Gastroesophageal sphincter (tissue), 3 donors: ENCODE results near the gene PCSK5.

Source experiments
- POLR2A ChIP-seq, 2 donors: fragments of 450-650 bp; IDR thresholded peaks; one replicate each; pipeline ENCODE4 v1.6.1; 2017; ENCODE audit warnings: antibody characterized with exemption in 2 of 2, mild to moderate bottlenecking in 2 of 2, moderate library complexity in 1 of 2
- TF ChIP-seq, protein P1 (sequence below), 4 experiments: fragments of 200-600 bp in 2 of 4; fragments of 450-650 bp in 2 of 4; sonication (generic) in 1 of 4; IDR thresholded peaks; one replicate each; pipeline ENCODE4 v1.5.1; 2017 to 2019; ENCODE audit warnings: antibody characterized with exemption in 4 of 4, mild to moderate bottlenecking in 2 of 4, moderate library complexity in 2 of 4

DNA sequence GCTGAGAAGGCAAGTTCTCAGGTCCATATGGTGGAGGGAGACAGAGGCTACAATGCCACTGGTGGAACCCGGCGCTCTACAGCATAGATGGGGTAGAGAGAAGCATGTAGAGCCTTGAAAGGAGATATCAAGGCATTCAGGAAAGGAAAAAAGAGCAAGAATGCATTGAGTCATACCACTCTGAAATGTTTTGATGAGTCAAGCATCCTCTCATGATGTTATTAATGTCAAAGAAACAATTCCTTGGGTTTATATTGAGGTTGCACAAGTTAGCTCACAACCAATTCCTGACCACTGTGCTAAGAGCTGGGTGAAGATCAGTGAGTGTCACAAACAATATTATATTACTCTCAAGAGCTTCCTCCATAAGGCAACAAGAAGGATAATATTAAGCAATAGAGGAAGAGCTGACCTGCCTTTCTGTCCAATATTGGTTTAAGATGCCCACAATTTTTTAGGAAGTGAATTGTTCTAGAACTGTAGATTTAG is 325.7 kb downstream of the PCSK5 start:
- TF ChIP-seq, protein P1, sequence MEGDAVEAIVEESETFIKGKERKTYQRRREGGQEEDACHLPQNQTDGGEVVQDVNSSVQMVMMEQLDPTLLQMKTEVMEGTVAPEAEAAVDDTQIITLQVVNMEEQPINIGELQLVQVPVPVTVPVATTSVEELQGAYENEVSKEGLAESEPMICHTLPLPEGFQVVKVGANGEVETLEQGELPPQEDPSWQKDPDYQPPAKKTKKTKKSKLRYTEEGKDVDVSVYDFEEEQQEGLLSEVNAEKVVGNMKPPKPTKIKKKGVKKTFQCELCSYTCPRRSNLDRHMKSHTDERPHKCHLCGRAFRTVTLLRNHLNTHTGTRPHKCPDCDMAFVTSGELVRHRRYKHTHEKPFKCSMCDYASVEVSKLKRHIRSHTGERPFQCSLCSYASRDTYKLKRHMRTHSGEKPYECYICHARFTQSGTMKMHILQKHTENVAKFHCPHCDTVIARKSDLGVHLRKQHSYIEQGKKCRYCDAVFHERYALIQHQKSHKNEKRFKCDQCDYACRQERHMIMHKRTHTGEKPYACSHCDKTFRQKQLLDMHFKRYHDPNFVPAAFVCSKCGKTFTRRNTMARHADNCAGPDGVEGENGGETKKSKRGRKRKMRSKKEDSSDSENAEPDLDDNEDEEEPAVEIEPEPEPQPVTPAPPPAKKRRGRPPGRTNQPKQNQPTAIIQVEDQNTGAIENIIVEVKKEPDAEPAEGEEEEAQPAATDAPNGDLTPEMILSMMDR (IDR thresholded peaks at IDR 0.05), result no peak
- no peak for TF ChIP-seq POLR2A (IDR thresholded peaks at IDR 0.05)
